GM19397 (cell line): Measurements from ENCODE around the gene F3.
A peak's percentile ranks its signal among the peaks of the same experiment; 100 is the strongest.

ENCODE experiments used
- ATAC-seq: cut with Tn5 transposase; IDR thresholded peaks from one replicate; pipeline ENCODE4 v1.9.1; 2021; ENCODE audit warnings: mild to moderate bottlenecking, moderate library complexity; ENCODE audit not compliant: unreplicated experiment

Gene F3

DNA sequence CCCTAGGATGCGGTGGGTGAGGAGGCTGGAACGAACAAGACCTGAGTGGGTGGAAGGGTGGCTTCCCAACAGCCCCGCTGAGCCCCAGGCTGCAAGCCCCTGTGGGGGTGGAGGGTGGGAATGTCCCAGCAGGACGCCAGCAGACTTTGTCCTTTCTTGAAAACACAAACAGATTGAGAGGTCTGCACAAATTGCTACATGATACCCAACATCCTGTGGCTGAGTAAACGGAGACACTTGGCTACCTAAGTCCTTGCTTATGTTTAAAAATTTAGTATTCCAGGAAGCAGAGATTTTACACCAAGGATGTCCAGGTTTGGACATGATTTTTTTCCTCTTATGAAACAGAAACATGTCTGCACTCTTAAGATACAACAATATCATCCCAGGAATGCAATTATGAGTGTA lies 11.8 kb upstream of the F3 start:
- ATAC-seq = no peak

DNA sequence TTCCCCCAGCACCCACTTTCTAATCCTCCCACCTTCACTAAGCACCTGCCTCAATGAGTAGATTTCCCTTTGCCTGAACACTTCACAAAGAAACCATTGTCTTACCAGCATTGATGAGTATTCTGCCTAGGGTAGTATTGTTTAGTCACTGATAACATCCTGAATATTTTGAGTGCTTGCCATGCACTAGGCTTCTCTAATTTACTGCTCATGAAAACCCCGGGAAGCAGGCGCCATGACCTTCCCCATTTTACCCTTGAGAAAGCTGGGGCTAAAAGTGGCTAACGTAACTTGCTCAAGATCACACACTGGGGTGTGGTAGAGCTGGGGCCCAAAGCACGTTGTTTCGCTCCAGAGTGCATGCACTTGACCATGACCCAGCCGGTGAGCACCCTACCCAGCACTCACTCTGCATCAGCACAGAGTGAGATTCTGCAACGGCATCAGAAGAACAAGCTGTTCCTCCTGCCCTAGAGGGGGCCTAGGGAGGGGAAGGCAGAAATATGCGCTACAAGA lies 10.6 kb upstream of the F3 start:
- ATAC-seq = no peak

DNA sequence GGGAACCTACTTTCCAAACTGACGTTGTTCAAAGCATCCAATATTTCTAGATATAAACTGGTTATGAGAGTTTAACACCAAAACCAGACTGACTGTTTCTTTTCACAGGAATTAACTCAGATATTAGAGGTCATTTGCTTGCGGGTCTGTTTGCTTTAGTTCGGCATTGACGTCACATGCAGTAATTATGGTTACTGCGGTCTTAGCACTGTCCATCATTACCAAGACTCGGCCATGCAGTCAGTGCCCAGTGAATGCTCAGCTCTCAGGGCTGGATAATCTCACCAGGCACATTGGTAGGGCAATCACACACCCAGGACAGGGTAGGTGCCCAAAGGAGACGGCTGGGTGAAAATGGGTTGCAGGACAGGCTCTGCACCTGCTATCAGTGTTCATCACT lies 9.9 kb upstream of the F3 start:
- no peak for ATAC-seq

DNA sequence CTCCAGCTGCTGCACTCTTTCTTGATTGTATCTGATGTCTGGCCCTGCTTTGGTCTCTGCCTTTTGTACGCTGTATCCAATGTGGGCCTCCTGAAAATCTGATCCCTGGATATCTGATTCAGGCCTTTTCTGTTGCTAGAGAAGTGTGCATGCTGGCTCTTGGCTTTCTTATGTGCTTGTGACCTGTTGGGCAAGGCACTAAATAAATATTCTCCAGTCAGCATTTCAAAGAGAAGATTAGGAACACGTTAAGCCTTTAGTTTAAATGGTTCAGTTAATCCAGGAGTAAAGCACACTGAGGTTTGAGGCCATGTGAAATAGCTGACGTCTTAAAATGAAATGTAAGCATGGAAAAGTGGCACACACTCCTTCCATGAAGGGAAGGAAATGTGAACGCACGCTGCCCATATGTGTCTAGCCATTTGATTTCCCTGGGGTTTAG lies 9.3 kb upstream of the F3 start:
- no peak for ATAC-seq

DNA sequence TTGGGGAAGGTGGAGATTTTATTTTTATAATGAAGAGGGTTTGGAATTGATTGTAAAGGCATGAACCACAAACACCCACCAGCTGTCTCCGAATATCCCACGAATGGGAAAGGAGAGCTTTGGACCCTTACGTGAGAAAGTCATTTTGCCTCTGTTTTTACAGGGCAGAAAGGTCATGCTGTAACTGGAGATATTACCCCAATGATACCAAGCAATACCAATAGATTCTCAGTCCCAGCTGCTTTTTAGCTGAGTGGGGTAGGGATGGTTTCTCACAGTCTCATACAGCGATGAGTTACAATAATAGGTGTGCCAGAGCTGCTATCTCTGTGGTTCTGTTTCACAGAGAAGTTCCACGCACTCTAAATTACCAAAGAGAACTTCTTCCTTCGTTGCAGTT lies 8.8 kb upstream of the F3 start:
- no peak for ATAC-seq

DNA sequence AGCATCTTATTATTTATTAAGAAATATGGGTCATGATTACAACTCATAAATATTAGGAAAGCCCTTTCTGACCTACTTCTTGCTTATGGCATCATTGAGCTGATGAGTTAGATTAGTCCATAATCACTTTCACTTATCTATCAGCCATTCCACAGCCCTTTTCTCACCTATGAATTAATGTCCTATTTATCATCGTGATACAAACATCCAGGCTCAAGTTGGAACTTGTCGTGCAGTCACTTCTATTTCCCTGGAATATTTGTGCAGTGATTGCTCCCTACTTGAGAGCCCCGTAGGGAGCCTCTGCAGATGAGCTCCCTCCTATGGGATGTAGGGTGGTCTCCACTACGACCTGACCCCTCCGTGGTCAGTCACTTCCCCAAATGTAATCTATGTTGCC lies 8.1 kb upstream of the F3 start:
- ATAC-seq = no peak

DNA sequence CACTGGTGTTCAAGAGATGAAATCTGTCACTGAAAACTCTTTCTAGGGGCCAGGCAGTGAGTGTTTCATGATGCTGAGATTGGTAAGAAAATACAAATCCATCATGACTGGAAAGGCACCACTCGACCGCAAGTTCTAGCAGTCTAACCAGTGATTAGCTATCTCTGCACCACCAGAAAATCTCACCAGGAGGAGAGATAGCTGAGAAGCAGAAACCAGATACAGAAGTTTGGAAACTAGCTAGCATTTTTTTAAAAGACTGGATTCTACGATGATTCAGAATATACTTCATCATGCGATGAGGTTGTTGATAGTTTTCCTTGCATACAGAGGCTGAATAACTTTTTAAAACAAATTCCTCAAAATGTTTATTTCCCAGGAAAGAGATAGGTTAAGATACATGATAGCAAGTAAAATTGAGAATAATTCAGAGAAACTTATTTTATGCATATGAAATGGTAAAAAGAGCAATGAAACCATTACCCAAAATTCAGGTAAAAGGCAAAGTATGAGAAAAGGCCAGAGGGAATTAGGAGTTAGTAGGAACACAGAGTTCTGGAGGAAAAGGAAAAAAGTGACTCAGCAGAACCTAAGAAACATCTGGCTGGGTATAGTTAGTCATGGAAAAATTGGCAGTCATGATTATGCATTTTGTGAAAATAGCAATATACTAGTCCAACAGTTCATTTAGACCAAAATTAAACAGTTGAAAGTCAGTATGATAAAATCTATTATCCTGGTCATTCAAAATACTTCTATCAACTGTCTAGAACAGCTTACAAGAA lies 3.3 kb upstream of the F3 start:
- no peak for ATAC-seq

DNA sequence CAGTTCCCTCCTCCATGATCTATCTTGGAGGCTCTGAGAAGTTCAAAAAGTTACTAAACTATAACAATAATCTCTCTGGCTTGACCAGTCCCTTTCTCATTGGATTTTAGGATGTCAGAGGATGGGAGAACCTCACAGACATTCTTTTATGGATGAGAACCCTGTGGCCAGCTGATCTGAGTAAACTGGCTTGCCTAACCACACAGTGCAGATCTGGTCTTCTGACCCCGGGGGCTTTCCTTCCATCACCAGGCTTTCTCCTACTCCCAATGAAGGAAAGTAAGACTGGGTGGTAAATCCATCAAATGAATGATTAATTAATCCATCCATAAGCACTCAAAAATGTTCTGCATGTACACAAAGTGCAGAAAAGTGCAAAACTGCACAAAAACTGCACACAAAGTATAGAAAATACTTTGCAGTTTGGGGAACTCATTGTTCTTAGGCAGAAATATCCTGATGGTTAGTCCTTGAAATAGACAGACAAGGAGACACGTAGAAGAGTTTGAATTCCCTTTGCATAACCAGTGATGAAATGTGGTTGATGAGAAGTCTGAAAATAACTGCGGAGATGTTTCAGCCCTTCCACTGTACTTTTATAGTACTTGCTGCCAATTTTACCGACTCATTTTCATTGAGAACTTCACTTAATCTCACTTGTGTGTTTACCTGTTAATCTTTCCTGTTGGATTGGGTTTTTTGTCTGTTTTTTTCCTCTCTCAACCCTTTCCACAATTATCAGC lies 2.5 kb upstream of the F3 start:
- no peak for ATAC-seq

DNA sequence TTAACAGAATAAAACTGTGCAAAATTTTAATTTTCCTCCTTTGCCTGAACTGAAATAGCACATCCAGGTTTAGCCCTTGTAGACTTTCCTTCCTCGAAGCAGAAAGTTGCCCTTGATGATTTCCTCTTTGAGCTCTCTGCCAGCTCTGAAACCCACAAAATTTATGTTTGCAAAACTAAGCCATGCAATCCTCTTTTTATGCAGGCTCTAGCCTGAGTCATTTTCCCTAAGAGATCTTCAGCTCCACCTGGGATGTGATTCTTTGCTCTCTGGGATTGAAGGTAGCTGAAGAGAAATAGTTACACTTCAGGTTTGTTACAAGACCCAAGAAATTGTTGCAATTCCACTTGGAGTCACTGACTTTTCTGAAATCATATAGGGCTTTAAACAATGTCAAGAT lies 1.4 kb upstream of the F3 start:
- no peak for ATAC-seq

DNA sequence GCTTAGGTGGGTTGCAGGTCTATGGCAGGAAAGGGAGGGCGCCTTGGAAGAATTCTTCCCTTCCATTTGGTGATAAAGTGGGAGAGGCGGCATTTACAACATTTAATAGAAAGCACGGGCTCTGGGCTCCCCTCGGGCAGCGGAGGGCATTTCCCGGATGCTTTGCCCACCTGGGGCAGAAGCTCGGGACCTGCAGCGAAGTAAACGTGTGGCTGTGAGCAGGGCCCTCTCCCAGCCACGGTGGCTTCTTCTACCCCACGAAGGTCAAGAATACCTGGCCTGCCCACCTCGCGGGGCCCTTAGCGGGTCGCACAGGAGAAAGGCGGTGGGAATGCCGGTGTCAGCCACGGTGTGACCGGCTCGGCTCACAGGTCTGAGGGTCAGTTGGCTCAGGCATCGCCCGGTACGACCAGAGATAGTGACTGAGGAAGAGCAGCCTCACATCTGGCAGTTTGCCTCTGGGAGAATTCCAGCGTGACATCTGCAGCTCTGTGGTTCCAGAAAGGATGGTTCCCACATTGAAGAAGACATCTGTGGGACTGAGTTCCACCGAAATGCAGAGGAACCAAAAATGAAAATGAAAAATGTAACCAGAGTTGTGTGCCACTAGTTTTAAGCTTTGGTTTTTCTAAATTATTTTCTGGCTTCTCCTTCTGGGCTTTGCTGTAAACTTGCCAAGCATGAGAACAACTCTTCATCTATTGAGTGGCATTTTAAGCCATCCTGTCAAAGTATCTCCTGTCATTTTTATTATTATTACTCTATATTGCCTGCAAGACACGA lies 720 bp upstream of the F3 start:
- peak; percentile 20 for ATAC-seq

DNA sequence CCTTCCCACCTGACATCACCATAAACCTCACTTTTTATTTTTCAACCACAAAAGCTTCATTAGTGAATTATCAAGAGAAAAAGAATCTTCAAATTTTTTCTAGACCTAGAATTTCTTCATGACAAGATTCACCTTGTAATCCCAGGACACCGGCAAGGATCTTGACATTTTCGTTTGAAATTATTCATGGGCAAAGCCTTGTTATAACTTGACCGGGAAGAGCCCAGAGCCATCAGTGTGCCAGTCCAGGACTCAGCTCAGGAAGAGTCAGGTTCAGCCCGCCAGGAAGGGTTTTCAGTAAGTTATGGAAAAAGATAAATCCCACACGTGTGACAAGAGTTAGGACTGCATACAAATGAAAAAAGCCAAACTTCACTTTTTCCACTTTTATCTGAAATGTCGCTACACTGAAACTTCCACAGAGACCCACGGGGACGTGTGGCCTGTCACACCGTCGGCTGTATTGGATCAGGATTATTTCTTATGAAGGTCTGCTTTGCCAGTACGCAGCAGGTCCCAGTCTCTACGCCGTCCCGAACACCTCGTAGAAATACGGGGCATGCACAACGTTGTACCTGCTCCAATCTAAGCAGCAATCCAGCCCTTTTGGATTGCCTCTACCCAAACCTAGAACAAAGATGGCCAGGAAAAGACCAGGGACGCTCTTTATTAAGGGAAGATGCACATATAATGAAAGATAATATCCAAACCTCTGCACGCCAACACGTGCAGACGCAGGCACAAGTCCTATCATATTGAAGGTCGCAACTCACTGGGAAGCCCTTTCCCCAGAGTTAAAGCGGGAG lies 916 bp downstream of the F3 start:
- ATAC-seq = no peak

DNA sequence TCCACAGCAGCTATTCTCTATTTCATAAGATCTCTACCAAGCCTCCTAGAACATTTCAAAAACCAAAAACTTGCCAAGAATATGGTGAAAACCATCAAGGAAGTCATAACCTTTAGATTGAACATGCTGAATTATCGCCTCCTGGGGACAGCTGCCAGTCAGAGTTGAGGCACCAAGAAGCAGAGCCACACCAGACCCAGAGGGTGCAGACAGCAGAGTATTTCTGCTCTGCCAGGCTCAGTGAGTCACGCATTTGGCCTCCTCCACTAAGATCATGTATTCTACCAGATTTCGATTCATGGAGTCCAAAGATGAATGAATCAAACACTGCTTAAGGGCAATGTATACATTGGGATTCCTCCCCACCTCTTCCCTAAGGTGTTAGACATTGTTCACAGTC lies 2.1 kb downstream of the F3 start:
- ATAC-seq = no peak

DNA sequence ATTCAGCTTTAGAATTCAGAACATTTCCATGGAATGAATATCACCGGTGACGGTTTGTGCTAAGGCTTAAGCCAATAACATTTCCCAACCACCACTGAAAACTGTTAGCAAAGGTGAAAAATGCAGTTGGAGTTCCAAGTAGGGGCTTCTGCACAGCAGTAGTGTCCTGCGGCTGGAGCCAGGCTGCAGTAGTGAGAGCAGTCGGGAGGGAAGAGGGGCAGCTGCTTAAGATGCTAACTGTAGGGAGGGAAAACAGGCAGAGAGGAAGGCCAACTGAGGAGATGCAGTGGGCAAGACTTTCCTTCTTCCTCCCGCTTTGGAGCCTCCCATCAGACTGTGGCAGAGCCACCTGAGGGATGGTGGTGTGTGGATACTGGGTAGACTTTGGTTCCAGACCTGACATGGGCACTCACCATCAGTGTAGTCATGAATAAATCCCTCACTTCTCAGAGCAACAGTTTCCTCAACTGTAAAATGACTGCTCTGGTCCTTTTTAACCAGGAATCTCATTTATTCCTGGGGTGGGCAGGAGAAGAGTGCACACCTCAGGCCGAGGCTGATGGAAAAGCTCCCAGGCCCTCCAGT lies 3.2 kb downstream of the F3 start:
- no peak for ATAC-seq

DNA sequence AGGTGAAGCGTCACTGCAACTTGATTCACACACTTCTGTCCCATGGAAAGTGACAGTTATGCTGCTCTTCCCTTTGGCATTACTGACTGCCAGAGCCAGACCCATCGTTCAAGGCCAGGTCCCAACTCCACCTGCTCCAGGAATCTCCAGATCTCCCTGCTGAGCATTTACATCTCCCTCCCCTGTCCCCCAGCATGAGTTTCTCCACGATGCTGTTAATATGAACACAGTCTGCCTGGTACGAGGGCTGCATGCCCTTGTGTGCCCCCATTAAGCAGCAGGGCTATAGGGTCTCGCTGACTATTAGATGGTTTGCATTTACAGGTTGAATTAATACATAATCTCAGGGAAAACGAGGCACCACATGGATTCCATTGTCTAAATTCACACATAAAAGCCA lies 4.3 kb downstream of the F3 start:
- ATAC-seq = no peak

DNA sequence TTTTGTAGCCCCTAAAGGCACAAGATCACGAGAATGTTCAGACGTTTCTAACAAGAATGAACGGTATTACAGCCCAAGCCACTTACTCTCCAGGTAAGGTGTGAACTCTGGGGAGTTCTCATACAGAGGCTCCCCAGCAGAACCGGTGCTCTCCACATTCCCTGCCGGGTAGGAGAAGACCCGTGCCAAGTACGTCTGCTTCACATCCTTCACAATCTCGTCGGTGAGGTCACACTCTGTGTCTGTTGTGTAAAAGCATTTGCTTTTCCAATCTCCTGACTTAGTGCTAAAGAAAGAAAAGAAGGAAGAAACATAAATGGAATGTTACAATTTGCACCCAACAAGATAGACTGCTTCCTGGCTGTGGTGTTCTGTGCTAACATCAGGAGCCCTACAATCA lies 5.7 kb downstream of the F3 start:
- no peak for ATAC-seq

DNA sequence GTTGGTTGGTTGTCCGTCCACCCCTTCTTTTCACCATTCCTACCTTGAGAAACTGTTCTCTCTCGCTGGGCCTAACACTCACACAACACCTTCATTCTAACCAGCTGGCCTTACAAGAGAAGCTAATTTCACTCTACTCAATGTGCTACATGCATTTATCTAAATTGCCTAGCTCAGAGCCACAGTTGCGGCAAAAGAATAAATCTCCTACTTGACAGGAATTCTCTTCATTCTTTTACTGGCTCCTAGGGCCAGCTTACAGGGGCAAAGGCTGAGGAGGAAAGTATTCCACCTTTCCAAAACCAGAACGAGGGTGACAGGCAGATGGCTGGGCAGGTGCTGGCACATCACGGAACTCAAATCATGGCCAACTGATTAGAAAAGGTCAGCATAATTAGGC lies 6.5 kb downstream of the F3 start:
- no peak for ATAC-seq

DNA sequence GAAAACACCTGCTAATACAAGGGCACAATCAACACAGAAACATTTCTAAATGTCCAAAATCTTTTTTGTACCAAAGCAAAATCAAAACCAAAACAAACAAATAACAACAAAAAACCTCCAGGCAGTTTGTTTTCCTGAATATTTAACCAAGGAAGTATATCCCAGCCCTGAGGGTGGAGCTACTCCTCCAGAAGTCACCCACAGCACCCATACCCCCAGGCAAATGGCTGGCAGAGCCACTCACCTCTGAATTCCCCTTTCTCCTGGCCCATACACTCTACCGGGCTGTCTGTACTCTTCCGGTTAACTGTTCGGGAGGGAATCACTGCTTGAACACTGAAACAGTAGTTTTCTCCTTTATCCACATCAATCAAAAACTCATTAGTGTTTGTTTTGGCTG lies 9.5 kb downstream of the F3 start:
- ATAC-seq = no peak

DNA sequence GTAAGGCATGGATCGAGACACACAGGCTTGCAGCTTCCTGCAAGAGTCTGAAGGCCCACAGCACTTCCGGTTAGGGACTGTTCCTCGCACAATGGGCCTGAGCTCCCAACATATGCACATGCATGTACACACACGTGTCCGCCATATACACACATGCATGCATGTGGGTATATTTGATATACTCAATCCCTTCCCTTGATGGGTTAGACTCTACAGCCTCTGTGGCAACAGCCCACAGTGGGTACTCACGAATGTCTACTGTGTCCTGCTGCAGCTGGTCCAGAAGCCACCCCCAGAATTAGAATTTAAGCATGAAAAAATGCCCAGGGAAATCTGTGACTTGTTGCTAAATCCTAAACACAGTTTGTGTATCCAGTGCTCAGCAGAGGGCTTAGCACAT lies 9.9 kb downstream of the F3 start:
- no peak for ATAC-seq

DNA sequence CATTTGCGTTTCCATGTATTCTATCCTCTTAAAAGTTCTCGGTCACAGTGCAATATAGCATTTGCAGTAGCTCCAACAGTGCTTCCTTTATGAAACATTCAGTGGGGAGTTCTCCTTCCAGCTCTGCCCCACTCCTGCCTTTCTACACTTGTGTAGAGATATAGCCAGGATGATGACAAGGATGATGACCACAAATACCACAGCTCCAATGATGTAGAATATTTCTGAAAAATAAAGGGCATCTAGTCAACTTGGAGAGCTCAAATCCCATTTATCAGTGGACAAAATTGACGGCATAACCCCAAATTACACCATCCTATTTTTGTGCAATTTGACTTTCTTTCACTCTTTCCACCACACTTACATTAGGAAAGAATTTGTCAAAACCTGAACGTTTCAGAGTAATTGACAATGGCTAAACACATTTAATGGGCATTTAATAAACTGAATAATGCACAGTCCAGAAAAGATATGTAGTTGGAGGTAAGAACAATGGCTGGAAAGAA lies 11.1 kb downstream of the F3 start:
- no peak for ATAC-seq

DNA sequence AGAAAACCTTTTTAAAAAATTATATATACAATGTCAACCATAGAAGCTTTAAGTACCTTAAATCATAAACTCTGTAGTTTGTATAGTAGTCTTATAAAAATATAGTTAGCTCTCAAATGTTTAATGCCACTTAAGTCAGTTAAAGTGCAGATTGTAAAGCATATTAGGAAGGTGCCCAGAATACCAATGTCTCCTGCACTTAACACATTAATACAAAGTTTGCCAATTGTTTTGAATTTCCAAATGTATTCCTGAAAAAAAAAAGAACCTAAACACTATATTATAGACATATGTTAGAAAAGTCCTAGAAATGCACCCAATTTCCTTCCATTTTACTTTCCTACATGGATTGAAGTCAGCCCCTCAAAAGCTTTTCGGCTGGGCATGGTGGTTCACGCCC lies 12.1 kb downstream of the F3 start:
- no peak for ATAC-seq
